Ammon's horn (tissue), 1 donor: ENCODE data around the gene ZNF500.

Experiments
- DNase-seq: peaks from one replicate; pipeline ENCODE4 v3.0.0-alpha.2; 2016; ENCODE audit warnings: low spot score

Gene ZNF500

GRCh38 chr16:4704913-4705312 lies 62.0 kb downstream of the ZNF500 start:
- DNase-seq: no peak

GRCh38 chr16:4704491-4704890 lies 62.5 kb downstream of the ZNF500 start:
- DNase-seq: no peak

DNA sequence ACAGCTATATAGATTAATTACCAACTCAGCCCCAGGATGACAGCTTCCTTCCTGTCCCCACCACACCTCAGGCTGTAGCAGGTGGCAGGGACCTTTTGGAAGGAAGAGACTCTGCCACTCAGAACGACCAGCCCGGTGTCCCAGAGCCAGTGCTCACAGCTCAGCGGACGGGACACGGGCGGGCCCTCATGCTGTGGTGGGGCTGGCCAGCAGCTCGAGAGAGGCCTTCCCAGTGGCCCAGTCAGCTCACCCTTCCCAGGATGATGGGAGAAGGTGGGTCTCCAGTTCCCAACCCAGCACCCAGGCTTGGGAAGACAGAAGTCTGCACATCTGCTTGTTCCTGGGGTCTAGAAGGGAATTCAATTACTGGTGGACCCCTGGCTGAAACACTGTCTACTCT lies 63.1 kb downstream of the ZNF500 start:
- no peak for DNase-seq

DNA sequence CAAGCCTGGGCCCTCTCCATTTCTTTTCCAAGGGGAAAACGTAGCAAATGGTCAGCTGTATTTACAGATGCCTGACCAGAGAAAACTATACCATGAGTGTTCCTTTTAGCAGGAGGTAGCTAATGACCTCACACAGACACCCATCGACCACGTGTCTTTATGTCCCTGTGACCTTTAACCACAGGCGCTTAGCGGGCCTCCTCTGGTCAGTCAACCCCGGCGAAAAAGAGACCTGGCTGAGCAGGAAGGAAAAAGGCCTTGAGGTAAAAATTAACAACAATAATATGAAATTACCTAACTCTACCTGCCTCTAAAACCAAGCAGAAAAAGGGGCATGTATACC lies 64.5 kb downstream of the ZNF500 start:
- no peak for DNase-seq

- DNase-seq: no peak
These were observed 65.0 kb downstream of the ZNF500 start for GRCh38 chr16:4701791-4702465.

- no peak for DNase-seq
These were observed 65.8 kb downstream of the ZNF500 start for GRCh38 chr16:4700997-4701743.

- DNase-seq: no peak
These were observed 66.5 kb downstream of the ZNF500 start for GRCh38 chr16:4700380-4700996.

DNA sequence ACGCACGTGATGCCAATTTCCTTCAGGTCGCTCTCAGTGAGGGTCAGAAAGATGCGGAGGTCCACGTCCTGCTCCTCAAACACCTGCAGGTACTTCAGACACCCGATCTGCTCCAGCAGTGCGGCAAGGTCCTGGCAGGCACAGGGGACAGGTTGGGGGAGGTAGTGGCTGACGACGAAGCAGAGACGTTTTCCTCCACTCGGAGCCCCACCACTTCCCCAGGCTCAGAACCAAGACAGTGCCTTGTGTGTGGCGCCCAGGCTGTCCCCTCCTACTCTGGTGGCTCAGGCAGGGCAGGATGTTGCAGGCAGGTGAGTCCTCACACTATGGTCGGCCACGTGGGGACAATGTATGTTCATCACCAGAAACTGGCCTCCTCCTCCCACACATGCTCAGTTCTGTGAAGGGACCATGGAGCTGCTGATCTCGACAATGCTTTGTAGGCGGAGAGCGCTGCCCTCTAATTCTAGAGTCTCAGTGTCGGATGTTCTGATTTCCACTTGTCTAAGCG lies 67.9 kb downstream of the ZNF500 start:
- DNase-seq: no peak

DNA sequence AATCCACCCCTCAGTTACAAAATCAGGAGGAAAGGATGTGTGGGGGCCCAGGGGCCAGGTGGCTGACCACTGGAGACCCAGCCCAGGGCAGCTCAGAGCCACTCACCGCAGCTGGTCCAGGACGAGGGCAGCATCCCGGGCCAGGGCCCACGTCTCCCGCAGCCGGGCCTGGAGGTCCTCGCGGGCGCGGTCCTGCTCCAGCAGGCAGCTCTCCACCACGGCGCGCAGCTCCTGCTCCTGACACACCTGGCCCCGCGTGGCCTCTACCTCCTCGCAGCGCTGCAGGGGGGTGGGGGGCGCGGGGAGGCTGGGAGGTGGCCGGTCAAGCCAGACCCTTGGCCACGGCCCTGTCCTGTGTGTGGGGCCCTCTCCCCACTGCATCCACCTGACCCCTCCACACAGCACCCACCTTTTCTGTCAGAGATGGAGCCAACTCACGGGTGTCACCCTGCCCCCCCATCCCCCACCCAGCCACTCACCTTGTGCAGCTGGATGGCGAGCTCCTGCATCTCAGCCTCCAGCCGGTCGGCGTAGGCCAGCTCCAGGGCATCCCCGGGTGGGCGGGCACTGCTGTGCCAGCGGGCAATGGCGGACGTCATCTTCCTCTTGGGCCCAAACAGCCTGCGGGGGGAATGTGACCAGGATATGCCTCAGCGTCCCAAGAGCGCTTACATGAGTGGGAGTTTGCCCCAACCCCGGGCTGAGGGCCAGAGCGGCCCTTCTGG lies 68.5 kb downstream of the ZNF500 start:
- DNase-seq: no peak
